Ishikawa (cell line): ENCODE data around the gene POLR1A.

Source experiments
- CEBPB ChIP-seq: IDR thresholded peaks from 2 replicates; pipeline ENCODE4 v1.6.1; 2012
- CREB1 ChIP-seq: IDR thresholded peaks from 2 replicates; pipeline ENCODE4 v1.6.1; 2012; ENCODE audit warnings: low read depth
- EGR1 ChIP-seq: IDR thresholded peaks from 2 replicates; pipeline ENCODE4 v1.6.1; 2012
- EP300 ChIP-seq: IDR thresholded peaks from 2 replicates; pipeline ENCODE4 v1.6.1; 2012; ENCODE audit warnings: borderline replicate concordance
- FOXM1 ChIP-seq: IDR thresholded peaks from 2 replicates; pipeline ENCODE4 v1.6.1; 2012; ENCODE audit warnings: low read depth, borderline replicate concordance
- NFIC ChIP-seq: IDR thresholded peaks from 2 replicates; pipeline ENCODE4 v1.6.1; 2012
- RAD21 ChIP-seq: IDR thresholded peaks from 2 replicates; pipeline ENCODE4 v1.6.1; 2012; ENCODE audit warnings: low read depth
- TAF1 ChIP-seq: IDR thresholded peaks from 2 replicates; pipeline ENCODE4 v1.6.1; 2012; ENCODE audit warnings: low read depth, mild to moderate bottlenecking
- TCF12 ChIP-seq: IDR thresholded peaks from 2 replicates; pipeline ENCODE4 v1.6.1; 2012; ENCODE audit warnings: low read depth
- TEAD4 ChIP-seq: IDR thresholded peaks from 2 replicates; pipeline ENCODE4 v1.6.1; 2012
- YY1 ChIP-seq: IDR thresholded peaks from 2 replicates; pipeline ENCODE4 v1.6.1; 2012; ENCODE audit warnings: low read depth
- ZBTB7A ChIP-seq: IDR thresholded peaks from 2 replicates; pipeline ENCODE4 v1.6.1; 2012; ENCODE audit warnings: low read depth
- TF ChIP-seq, protein P1 (sequence below): IDR thresholded peaks from 2 replicates; pipeline ENCODE4 v1.6.1; 2012; ENCODE audit warnings: low read depth, mild to moderate bottlenecking
- TF ChIP-seq, protein P2 (sequence below): IDR thresholded peaks from 2 replicates; pipeline ENCODE4 v1.6.1; 2012
- TF ChIP-seq, protein P3 (sequence below): IDR thresholded peaks from 2 replicates; pipeline ENCODE4 v1.6.1; 2012

POLR1A gene

DNA sequence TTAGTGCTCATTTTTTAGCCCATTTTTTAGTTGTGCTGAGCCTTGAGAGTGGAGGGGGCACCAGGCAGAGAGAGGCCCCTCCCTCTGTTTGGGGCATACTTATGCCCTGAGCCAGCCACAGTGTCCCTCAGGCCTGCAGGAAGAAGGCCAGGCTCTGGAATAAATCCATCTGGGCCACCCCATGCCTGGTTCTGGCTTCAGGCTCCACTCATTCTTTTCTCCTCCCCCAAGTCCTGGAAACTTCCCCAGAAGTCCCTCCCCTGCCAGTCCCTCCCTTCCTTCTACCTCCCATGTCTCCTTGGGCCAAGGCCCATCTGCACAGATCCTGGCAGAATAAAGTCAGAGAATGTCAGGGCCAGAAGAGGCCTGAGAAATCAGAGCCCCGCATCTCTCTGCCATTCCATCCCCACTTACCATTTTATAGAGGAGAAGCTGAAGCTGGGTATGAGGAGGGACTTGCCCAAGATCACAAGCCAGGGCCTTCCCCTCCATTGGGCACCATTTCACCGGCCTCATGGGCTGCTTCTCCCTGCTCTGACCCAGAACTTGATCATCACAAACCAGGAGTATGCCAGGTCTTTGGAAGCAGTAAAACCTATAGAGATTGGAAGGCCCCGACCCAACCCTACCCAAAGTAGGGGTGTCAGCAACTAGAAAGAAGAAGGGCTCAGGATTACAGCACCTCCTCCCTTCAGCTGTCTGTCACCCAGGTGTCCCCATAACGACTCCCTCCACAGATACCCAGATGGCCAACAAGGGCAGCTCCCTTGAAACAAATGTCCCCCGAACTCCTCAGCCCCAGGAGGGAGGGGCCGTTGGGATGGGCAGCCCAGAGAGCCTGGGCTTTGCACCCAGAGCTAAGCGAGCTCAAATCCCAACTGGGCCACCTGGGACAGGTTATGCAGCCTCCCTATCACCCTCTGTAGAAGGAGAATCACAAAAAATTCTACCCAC, 108.4 kb downstream of the POLR1A start:
- TF ChIP-seq CEBPB (no peak), NFIC (no peak), CREB1 (no peak), EGR1 (no peak), TEAD4 (no peak), TAF1 (no peak), TCF12 (no peak), YY1 (no peak), RAD21 (no peak), FOXM1 (no peak), ZBTB7A (no peak), EP300 (no peak)
- TF ChIP-seq, protein P1, sequence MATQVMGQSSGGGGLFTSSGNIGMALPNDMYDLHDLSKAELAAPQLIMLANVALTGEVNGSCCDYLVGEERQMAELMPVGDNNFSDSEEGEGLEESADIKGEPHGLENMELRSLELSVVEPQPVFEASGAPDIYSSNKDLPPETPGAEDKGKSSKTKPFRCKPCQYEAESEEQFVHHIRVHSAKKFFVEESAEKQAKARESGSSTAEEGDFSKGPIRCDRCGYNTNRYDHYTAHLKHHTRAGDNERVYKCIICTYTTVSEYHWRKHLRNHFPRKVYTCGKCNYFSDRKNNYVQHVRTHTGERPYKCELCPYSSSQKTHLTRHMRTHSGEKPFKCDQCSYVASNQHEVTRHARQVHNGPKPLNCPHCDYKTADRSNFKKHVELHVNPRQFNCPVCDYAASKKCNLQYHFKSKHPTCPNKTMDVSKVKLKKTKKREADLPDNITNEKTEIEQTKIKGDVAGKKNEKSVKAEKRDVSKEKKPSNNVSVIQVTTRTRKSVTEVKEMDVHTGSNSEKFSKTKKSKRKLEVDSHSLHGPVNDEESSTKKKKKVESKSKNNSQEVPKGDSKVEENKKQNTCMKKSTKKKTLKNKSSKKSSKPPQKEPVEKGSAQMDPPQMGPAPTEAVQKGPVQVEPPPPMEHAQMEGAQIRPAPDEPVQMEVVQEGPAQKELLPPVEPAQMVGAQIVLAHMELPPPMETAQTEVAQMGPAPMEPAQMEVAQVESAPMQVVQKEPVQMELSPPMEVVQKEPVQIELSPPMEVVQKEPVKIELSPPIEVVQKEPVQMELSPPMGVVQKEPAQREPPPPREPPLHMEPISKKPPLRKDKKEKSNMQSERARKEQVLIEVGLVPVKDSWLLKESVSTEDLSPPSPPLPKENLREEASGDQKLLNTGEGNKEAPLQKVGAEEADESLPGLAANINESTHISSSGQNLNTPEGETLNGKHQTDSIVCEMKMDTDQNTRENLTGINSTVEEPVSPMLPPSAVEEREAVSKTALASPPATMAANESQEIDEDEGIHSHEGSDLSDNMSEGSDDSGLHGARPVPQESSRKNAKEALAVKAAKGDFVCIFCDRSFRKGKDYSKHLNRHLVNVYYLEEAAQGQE = no peak
- TF ChIP-seq, protein P2, sequence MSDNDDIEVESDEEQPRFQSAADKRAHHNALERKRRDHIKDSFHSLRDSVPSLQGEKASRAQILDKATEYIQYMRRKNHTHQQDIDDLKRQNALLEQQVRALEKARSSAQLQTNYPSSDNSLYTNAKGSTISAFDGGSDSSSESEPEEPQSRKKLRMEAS = no peak
- TF ChIP-seq, protein P3, sequence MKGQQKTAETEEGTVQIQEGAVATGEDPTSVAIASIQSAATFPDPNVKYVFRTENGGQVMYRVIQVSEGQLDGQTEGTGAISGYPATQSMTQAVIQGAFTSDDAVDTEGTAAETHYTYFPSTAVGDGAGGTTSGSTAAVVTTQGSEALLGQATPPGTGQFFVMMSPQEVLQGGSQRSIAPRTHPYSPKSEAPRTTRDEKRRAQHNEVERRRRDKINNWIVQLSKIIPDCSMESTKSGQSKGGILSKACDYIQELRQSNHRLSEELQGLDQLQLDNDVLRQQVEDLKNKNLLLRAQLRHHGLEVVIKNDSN = no peak

DNA sequence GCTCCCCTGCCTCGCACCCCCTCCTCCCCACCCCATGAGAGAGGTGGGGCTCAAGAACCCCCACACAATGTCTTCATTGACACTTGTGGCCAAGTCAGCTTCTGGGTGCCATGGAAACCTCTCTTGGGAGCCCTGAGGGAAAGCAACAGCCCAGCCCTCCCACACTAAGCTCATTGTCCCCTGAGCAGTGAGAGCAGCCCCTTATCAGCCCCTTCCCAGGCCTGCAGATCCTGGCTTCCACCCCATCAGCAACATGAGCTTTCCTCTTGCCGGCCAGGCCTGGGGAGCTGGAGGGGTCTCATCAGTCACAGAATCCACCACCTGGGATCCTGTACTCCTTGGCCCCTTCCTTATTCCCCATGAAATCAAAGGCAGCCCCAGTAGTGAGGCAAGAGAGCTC, 109.1 kb downstream of the POLR1A start:
- TF ChIP-seq TEAD4 (no peak), EP300 (no peak), TCF12 (no peak), CEBPB (no peak), EGR1 (no peak), CREB1 (no peak), FOXM1 (no peak), ZBTB7A (no peak), TAF1 (no peak), RAD21 (no peak), YY1 (no peak), NFIC (no peak)
- TF ChIP-seq, protein P2 = no peak
- TF ChIP-seq, protein P1 = no peak
- TF ChIP-seq, protein P3 = no peak

DNA sequence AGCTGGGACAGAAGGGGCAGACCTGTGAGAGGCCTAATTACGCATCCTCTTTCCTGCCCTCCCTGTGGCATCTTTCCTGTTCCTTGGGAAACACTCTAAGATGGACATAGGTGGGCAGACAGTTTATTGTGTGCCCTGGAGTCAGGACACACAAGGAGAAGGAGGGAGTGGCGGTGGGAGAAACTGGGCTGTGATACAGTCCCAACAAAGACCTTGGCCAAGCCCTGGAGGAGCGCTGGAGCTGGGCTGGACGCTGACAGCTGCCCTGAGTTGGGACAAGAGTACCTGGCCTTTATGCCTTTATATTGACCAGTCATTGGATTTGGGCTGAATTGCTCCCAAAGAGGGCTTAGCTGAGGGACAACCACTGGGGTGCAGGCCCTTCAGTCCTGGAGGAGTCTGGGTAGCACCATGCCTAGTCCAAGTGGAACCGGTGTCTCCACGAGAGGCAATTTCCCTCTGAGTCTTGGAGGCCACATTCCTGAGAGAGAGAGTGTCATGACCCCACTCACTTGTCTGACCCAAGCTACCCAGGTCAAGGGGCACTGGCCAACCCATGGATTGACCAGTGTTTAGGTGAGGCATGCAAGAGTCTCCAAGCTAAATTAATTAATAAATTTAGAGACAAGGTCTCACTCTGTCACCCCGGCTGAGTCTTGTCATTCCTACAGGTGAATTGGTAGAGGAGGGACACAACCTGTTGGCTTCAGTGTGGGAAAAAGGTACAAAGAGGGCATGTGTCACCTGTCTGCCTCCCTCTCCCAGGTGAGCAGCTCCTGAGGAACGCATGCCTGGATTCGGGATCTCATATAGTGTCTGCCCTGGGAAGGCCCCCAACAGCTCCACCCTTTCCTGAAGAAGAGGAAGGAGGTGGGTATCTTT, 109.8 kb downstream of the POLR1A start:
- TF ChIP-seq, protein P2 = no peak
- TF ChIP-seq TEAD4 (no peak), NFIC (no peak), EP300 (no peak), CEBPB (no peak), FOXM1 (no peak), TCF12 (no peak), TAF1 (no peak), ZBTB7A (no peak)
- TF ChIP-seq, protein P1 = no peak
- TF ChIP-seq, protein P3 = no peak
